Measurements from ENCODE around the gene GTF2E1. TPM values are rescaled to one million over a fixed set of nuclear protein-coding genes. Genes with fewer than 3 reads are reported as not detected.

Gene GTF2E1
- total RNA-seq, 1 experiment from 2014 or later, result 78.0 TPM

GRCh38 chr3:120741320-120741719 lies 1.2 kb upstream of the GTF2E1 start (continued):
- no peak for TF ChIP-seq ZNF512 (CRISPR knock-in tag; IDR thresholded peaks at IDR 0.05; ENCODE audit: borderline replicate concordance)

GRCh38 chr3:120741837-120742197 lies 727 bp upstream of the GTF2E1 start:
- POLR2A ChIA-PET, result interaction anchor here (0.6 to 1.1 kb wide), 3 partner anchors 30 to 223 kb away, joined by 3 to 4 read pairs (median 4); no protein-coding TSS in a partner anchor
- no peak for ATAC-seq

GRCh38 chr3:120742849-120743365 lies 363 bp downstream of the GTF2E1 start:
- H3K4me1 Mint-ChIP-seq, result peaks cover 31% of the 10 kb centered on the region
- ChIA-PET CTCF (interaction anchor here (1.0 to 1.7 kb wide), 3 partner anchors 52 to 182 kb away, joined by 5 read pairs; no protein-coding TSS in a partner anchor), POLR2A (interaction anchor here (1.0 to 1.1 kb wide), 2 partner anchors 29 to 64 kb away, joined by 3 to 4 read pairs; no protein-coding TSS in a partner anchor)
- ATAC-seq, result peak; percentile 8
- DNase-seq (ENCODE audit: low spot score), result peak; percentile 26
- peak overlapping the region; percentile 89 for H3K27ac Mint-ChIP-seq
- H3K27me3 Mint-ChIP-seq (ENCODE audit: low read depth), result no peaks in the 10 kb centered on the region
- H3K36me3 Mint-ChIP-seq, result peaks cover 37% of the 10 kb centered on the region
- peaks cover 20% of the 10 kb centered on the region for H3K9me3 Mint-ChIP-seq
- peak overlapping the region; percentile 83 for H3K4me3 Mint-ChIP-seq
- TF ChIP-seq OVOL2 (CRISPR knock-in tag; IDR thresholded peaks at IDR 0.05; ENCODE audit: borderline replicate concordance) (no peak), FOXK1 (CRISPR knock-in tag; IDR thresholded peaks at IDR 0.05) (no peak), PREB (CRISPR knock-in tag; IDR thresholded peaks at IDR 0.05; ENCODE audit: borderline replicate concordance) (no peak), ZNF671 (CRISPR knock-in tag; IDR thresholded peaks at IDR 0.05) (no peak), NFATC4 (CRISPR knock-in tag; IDR thresholded peaks at IDR 0.05) (no peak), TCF7 (CRISPR knock-in tag; IDR thresholded peaks at IDR 0.05; ENCODE audit: low read depth) (no peak), E2F5 (CRISPR knock-in tag; IDR thresholded peaks at IDR 0.05) (no peak), RELA (CRISPR knock-in tag; IDR thresholded peaks at IDR 0.05; ENCODE audit: borderline replicate concordance) (no peak), AFF4 (CRISPR knock-in tag; IDR thresholded peaks at IDR 0.05; ENCODE audit: borderline replicate concordance) (peak; percentile 51; the same call in 1 of the 2 replicates), ARID4B (CRISPR knock-in tag; IDR thresholded peaks at IDR 0.05; ENCODE audit: borderline replicate concordance) (no peak), AR (CRISPR knock-in tag; IDR thresholded peaks at IDR 0.05) (no peak), HMGXB4 (CRISPR knock-in tag; IDR thresholded peaks at IDR 0.05) (0 out of 2 replicates have a peak, but pooled peaks have one; percentile 17)

More at GRCh38 chr3:120741837-120742197, 727 bp upstream of the GTF2E1 start:
- peaks cover 25% of the 10 kb centered on the region for H3K9me3 Mint-ChIP-seq
- H3K27ac Mint-ChIP-seq, result peak overlapping the region; percentile 89
- H3K4me1 Mint-ChIP-seq, result peaks cover 31% of the 10 kb centered on the region
- peaks cover 40% of the 10 kb centered on the region for H3K36me3 Mint-ChIP-seq
- no peak for DNase-seq (ENCODE audit: low spot score)
- peak overlapping the region; percentile 83 for H3K4me3 Mint-ChIP-seq
- CTCF ChIA-PET, result interaction anchor here (1.0 to 1.7 kb wide), 4 partner anchors 22 to 181 kb away, joined by 4 to 5 read pairs (median 5); no protein-coding TSS in a partner anchor
- H3K27me3 Mint-ChIP-seq (ENCODE audit: low read depth), result peaks cover 3% of the 10 kb centered on the region; the same call in 1 of the 2 replicates
- TF ChIP-seq ZNF671 (CRISPR knock-in tag; IDR thresholded peaks at IDR 0.05) (no peak), GTF2I (CRISPR knock-in tag; conservative IDR thresholded peaks at IDR 0.05) (peak; percentile 71; the same call in 1 of the 2 replicates)

Data from WTC11 (cell line).